Measurements from ENCODE around the gene ZDHHC12.

ZDHHC12 gene

GRCh38 chr9:128716581-128717254 lies 7.2 kb downstream of the ZDHHC12 start:
- no peak for TF ChIP-seq YY1 (IDR thresholded peaks at IDR 0.05; ENCODE audit: insufficient read depth, insufficient read length)
- no peak for TF ChIP-seq SUZ12 (IDR thresholded peaks at IDR 0.05; ENCODE audit: extremely low read depth, insufficient read depth, insufficient read length)
- no peak for TF ChIP-seq ZNF274 (IDR thresholded peaks at IDR 0.05; ENCODE audit: low read depth, low read length)
- DNase-seq (ENCODE audit: low read depth, low spot score), result no peak
- Histone ChIP-seq H3K4me3 (ENCODE audit: insufficient read length, low read depth) (no peak overlapping the region), H3K4me1 (ENCODE audit: insufficient read depth, insufficient read length) (peaks cover 4% of the 10 kb centered on the region), H3K9ac (ENCODE audit: insufficient read length, low read depth) (no peak overlapping the region), H3K9me3 (ENCODE audit: insufficient read depth, low read length) (no peaks in the 10 kb centered on the region), H3K36me3 (ENCODE audit: insufficient read depth, insufficient read length, low read length) (peaks cover 79% of the 10 kb centered on the region), H3K27me3 (ENCODE audit: insufficient read depth, insufficient read length) (no peaks in the 10 kb centered on the region)

DNA sequence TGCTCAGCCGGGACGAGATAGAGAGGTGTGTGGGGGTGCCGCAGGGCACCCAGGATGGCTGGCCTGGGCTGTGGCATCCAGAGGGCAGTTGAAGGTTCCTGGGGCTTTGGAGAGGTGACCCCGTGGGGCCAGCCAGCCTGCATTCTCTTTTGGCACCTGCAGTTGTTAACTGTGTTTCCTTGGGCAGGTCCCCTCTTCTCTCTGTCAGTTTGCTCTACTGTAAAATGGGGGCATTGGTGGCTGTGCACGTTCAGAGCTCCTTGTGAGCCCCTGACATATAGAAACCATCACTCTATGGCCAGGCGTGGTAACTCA lies 8.5 kb downstream of the ZDHHC12 start:
- H3K4me3 ChIP-seq (ENCODE audit: insufficient read length, low read depth), result no peak overlapping the region
- no peak overlapping the region for H3K9ac ChIP-seq (ENCODE audit: insufficient read length, low read depth)
- no peaks in the 10 kb centered on the region for H3K27me3 ChIP-seq (ENCODE audit: insufficient read depth, insufficient read length)
- no peaks in the 10 kb centered on the region for H3K9me3 ChIP-seq (ENCODE audit: insufficient read depth, low read length)
- TF ChIP-seq YY1 (IDR thresholded peaks at IDR 0.05; ENCODE audit: insufficient read depth, insufficient read length) (no peak), SUZ12 (IDR thresholded peaks at IDR 0.05; ENCODE audit: extremely low read depth, insufficient read depth, insufficient read length) (no peak), ZNF274 (IDR thresholded peaks at IDR 0.05; ENCODE audit: low read depth, low read length) (no peak)
- DNase-seq (ENCODE audit: low read depth, low spot score), result no peak
- peaks cover 66% of the 10 kb centered on the region for H3K36me3 ChIP-seq (ENCODE audit: insufficient read depth, insufficient read length, low read length)
- H3K4me1 ChIP-seq (ENCODE audit: insufficient read depth, insufficient read length), result peaks cover 4% of the 10 kb centered on the region

DNA sequence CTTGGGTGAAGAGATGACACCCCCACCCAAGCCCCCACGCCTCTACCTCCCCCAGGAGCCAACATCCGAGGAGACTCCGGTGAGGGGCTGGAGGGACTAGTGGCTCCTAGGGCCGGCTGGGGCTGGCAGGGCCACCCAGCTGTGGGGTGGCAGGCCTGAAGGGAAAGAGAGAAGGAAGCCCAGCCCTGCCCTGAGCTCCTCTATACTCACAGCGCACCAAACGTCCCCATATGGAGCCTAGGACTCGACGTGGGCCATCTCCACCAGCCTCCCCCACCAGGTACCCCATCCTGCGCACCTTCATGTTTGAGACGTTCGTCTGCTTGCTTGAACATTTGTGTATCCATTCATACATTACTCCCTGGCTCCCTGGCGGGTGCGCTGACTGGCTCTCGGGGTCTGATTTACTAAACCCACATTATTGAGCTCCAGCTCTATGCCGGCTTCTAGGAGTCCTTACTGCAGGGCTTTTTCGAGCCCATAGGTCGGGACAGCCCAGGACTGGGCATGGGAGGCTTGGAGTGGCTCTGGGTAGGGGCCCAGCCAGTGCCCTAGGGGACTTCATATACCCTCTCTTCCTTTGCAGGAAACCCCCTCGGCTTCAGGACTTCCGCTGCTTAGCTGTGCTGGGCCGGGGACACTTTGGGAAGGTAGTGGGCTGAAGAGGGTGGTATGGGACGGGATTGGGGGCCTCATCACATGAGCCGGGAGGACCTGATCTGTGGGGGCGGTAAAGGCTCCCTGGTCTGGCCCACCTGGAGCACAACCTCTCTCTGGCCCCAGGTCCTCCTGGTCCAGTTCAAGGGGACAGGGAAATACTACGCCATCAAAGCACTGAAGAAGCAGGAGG lies 9.1 kb downstream of the ZDHHC12 start:
- no peak for DNase-seq (ENCODE audit: low read depth, low spot score)
- H3K9ac ChIP-seq (ENCODE audit: insufficient read length, low read depth), result no peak overlapping the region
- no peak overlapping the region for H3K4me3 ChIP-seq (ENCODE audit: insufficient read length, low read depth)
- peaks cover 4% of the 10 kb centered on the region for H3K4me1 ChIP-seq (ENCODE audit: insufficient read depth, insufficient read length)
- peaks cover 60% of the 10 kb centered on the region for H3K36me3 ChIP-seq (ENCODE audit: insufficient read depth, insufficient read length, low read length)
- H3K27me3 ChIP-seq (ENCODE audit: insufficient read depth, insufficient read length), result no peaks in the 10 kb centered on the region
- TF ChIP-seq ZNF274 (IDR thresholded peaks at IDR 0.05; ENCODE audit: low read depth, low read length) (no peak), YY1 (IDR thresholded peaks at IDR 0.05; ENCODE audit: insufficient read depth, insufficient read length) (no peak), SUZ12 (IDR thresholded peaks at IDR 0.05; ENCODE audit: extremely low read depth, insufficient read depth, insufficient read length) (no peak)
- no peaks in the 10 kb centered on the region for H3K9me3 ChIP-seq (ENCODE audit: insufficient read depth, low read length)

DNA sequence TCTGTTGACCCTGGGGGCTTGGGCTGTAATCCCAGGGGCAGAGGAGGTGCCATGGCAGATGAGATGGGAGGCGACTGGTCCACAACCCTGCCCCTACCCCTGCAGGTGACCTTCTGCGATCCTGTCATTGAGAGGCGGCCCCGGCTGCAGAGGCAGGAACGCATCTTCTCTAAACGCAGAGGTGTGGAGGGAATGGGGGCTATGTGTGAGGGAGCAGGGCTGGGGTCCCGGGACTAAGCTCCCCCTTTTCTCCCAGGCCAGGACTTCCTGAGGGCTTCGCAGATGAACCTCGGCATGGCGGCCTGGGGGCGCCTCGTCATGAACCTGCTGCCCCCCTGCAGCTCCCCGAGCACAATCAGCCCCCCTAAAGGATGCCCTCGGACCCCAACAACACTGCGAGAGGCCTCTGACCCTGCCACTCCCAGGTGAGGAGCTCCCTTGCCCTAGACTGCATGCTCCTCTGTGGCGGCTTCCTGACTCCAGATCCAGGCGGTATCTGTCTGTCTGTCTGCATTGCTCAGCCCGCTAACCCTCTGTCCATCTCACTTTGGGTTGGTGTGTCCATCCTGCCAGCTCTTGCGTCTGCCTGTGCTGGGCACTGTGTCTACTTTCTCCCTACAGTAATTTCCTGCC lies 9.9 kb downstream of the ZDHHC12 start:
- TF ChIP-seq YY1 (IDR thresholded peaks at IDR 0.05; ENCODE audit: insufficient read depth, insufficient read length) (no peak), ZNF274 (IDR thresholded peaks at IDR 0.05; ENCODE audit: low read depth, low read length) (no peak), SUZ12 (IDR thresholded peaks at IDR 0.05; ENCODE audit: extremely low read depth, insufficient read depth, insufficient read length) (no peak)
- DNase-seq (ENCODE audit: low read depth, low spot score), result no peak
- H3K36me3 ChIP-seq (ENCODE audit: insufficient read depth, insufficient read length, low read length), result peaks cover 54% of the 10 kb centered on the region
- H3K9ac ChIP-seq (ENCODE audit: insufficient read length, low read depth), result no peak overlapping the region
- H3K4me3 ChIP-seq (ENCODE audit: insufficient read length, low read depth), result no peak overlapping the region
- H3K9me3 ChIP-seq (ENCODE audit: insufficient read depth, low read length), result no peaks in the 10 kb centered on the region
- peaks cover 4% of the 10 kb centered on the region for H3K4me1 ChIP-seq (ENCODE audit: insufficient read depth, insufficient read length)
- H3K27me3 ChIP-seq (ENCODE audit: insufficient read depth, insufficient read length), result no peaks in the 10 kb centered on the region

DNA sequence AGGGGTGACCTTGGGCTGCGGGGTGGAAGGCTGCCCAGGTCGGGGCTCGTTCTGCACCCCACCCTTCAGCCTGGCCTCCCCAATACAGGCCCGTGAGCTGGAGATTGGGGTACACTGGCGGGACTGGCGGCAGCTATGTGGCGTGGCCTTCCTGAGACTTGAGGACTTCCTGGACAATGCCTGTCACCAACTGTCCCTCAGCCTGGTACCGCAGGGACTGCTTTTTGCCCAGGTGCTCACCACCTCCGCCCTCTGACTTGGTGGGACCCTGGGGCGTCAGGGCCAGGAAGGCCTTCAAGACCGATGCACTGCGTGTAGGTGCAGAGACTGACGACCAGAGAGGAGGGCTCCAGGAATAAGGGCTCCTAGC lies 10.5 kb downstream of the ZDHHC12 start:
- Histone ChIP-seq H3K27me3 (ENCODE audit: insufficient read depth, insufficient read length) (no peaks in the 10 kb centered on the region), H3K36me3 (ENCODE audit: insufficient read depth, insufficient read length, low read length) (peaks cover 53% of the 10 kb centered on the region)
- TF ChIP-seq YY1 (IDR thresholded peaks at IDR 0.05; ENCODE audit: insufficient read depth, insufficient read length) (no peak), ZNF274 (IDR thresholded peaks at IDR 0.05; ENCODE audit: low read depth, low read length) (no peak), SUZ12 (IDR thresholded peaks at IDR 0.05; ENCODE audit: extremely low read depth, insufficient read depth, insufficient read length) (no peak)

DNA sequence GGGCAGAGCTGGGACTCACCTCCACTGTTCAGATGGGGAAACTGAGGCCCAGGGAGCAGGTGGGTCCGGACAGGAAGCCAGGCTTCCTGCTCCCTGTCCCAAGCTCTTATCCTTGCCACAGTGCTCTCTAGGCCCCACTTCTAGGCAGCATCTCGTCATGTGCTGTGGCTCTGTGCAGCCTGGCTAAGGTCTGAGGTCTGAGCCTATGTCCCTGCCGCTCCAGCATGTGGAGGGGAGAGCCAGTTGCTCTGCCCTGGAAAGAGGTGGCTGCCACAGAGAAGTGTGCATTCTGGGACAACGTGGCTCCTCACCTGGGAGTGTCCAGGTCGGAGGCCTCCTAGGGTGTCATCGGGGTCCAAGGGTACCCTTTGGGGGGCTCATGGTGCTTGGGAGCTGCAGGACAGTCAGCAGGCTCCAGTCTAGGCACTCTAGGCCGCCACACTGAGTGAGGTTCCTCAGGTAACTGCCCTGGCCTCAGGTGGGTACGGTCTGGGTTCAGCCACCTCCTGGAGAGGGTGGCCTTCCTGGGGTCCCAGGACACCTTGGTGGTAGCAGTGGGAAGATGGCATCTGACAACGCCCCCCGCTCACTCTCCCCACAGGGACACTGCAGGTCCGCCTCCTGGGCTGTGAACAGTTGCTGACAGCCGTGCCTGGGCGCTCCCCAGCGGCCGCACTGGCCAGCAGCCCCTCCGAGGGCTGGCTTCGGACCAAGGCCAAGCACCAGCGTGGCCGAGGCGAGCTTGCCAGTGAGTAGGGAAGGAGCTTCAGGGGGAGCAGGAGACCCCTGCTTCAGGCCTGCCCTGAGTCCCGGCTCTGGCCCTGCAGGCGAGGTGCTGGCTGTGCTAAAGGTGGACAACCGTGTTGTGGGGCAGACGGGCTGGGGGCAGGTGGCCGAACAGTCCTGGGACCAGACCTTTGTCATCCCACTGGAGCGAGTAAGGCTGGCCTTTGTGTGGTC lies 11.2 kb downstream of the ZDHHC12 start:
- Histone ChIP-seq H3K9ac (ENCODE audit: insufficient read length, low read depth) (no peak overlapping the region), H3K9me3 (ENCODE audit: insufficient read depth, low read length) (no peaks in the 10 kb centered on the region), H3K36me3 (ENCODE audit: insufficient read depth, insufficient read length, low read length) (peaks cover 50% of the 10 kb centered on the region), H3K4me1 (ENCODE audit: insufficient read depth, insufficient read length) (no peaks in the 10 kb centered on the region), H3K4me3 (ENCODE audit: insufficient read length, low read depth) (no peak overlapping the region), H3K27me3 (ENCODE audit: insufficient read depth, insufficient read length) (no peaks in the 10 kb centered on the region)
- DNase-seq (ENCODE audit: low read depth, low spot score), result no peak
- no peak for TF ChIP-seq YY1 (IDR thresholded peaks at IDR 0.05; ENCODE audit: insufficient read depth, insufficient read length)
- TF ChIP-seq ZNF274 (IDR thresholded peaks at IDR 0.05; ENCODE audit: low read depth, low read length), result no peak
- no peak for TF ChIP-seq SUZ12 (IDR thresholded peaks at IDR 0.05; ENCODE audit: extremely low read depth, insufficient read depth, insufficient read length)

More for the DNA sequence above, 10.5 kb downstream of the ZDHHC12 start:
- H3K4me3 ChIP-seq (ENCODE audit: insufficient read length, low read depth), result no peak overlapping the region
- peaks cover 1% of the 10 kb centered on the region for H3K4me1 ChIP-seq (ENCODE audit: insufficient read depth, insufficient read length)
- no peaks in the 10 kb centered on the region for H3K9me3 ChIP-seq (ENCODE audit: insufficient read depth, low read length)
- H3K9ac ChIP-seq (ENCODE audit: insufficient read length, low read depth), result no peak overlapping the region
- no peak for DNase-seq (ENCODE audit: low read depth, low spot score)
